Measurements from ENCODE around the gene XRRA1.
"Not testable (repeated sequence)": the region's sequence is repeated elsewhere in the genome, so short reads cannot be mapped to it uniquely, and the experiment has no call there.

XRRA1 gene

DNA sequence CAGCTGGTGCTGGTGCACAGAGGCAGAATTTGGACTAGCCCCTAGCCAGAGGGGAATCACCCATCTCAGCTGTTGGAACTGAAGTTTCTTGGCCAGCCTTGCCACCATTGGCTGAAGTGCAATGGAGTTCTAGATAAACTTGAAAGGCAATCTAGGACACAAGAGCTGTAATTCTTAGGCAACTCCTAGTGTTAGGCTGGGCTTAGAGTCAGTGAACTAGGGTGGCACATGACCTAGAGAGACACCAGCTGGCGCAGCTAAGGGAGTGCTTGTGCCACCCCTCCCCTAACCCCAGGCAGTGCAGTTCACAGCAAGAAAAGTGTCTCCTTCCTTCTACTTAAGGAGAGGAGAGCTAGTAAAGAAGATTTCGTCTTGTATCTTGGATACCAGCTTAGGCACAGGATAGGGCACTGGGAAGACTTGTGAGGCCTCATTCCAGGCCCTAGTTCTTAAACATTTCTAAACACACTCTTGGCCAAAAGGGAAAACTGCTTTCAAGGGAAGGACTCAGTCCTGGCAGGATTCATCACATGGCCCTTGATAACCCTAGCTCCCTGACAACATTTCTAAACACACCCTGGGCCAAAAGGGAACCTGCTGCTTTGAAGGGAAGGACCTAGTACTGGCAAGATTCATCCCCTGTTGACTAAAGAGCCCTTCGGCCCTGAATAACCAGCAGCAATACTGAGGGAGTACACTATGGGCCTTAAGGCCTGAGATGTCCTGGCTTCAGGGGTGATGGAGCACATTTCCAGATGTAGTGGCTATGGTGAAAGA is 53.4 kb downstream of the XRRA1 start:
- in situ Hi-C loops (cut with MboI; ENCODE audit: low sequenced_read_pairs, unreplicated experiment), result no loop called here
- DNase-seq (ENCODE audit: low spot score), result no peak
- TF ChIP-seq, protein P1, sequence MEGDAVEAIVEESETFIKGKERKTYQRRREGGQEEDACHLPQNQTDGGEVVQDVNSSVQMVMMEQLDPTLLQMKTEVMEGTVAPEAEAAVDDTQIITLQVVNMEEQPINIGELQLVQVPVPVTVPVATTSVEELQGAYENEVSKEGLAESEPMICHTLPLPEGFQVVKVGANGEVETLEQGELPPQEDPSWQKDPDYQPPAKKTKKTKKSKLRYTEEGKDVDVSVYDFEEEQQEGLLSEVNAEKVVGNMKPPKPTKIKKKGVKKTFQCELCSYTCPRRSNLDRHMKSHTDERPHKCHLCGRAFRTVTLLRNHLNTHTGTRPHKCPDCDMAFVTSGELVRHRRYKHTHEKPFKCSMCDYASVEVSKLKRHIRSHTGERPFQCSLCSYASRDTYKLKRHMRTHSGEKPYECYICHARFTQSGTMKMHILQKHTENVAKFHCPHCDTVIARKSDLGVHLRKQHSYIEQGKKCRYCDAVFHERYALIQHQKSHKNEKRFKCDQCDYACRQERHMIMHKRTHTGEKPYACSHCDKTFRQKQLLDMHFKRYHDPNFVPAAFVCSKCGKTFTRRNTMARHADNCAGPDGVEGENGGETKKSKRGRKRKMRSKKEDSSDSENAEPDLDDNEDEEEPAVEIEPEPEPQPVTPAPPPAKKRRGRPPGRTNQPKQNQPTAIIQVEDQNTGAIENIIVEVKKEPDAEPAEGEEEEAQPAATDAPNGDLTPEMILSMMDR (IDR thresholded peaks at IDR 0.05; ENCODE audit: borderline replicate concordance, control extremely low read depth, extremely low read depth, insufficient read depth, missing control alignments), result no peak

DNA sequence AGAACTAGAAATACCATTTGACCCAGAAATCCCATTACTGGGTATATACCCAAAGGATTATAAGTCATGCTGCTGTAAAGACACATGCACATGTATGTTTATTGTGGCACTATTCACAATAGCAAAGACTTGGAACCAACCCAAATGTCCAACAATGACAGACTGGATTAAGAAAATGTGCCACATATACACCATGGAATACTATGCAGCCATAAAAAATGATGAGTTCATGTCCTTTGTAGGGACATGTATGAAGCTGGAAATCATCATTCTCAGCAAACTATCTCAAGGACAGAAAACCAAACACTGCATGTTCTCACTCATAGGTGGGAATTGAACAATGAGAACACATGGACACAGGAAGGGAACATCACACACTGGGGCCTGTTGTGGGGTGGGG is 55.9 kb downstream of the XRRA1 start:
- DNase-seq (ENCODE audit: low spot score); in situ Hi-C loops (cut with MboI; ENCODE audit: low sequenced_read_pairs, unreplicated experiment): not testable (repeated sequence)

GRCh38 chr11:74877132-74877531 is 71.8 kb downstream of the XRRA1 start:
- in situ Hi-C loops (cut with MboI; ENCODE audit: low sequenced_read_pairs, unreplicated experiment), result no loop called here
- no peak for DNase-seq (ENCODE audit: low spot score)
- TF ChIP-seq, protein P1 (IDR thresholded peaks at IDR 0.05; ENCODE audit: borderline replicate concordance, control extremely low read depth, extremely low read depth, insufficient read depth, missing control alignments), result no peak

- DNase-seq (ENCODE audit: low spot score), result peak; percentile 2
- TF ChIP-seq, protein P1 (IDR thresholded peaks at IDR 0.05; ENCODE audit: borderline replicate concordance, control extremely low read depth, extremely low read depth, insufficient read depth, missing control alignments), result no peak
- in situ Hi-C loops (cut with MboI; ENCODE audit: low sequenced_read_pairs, unreplicated experiment), result no loop called here
These were observed 77.9 kb downstream of the XRRA1 start for GRCh38 chr11:74871037-74871436.

DNA sequence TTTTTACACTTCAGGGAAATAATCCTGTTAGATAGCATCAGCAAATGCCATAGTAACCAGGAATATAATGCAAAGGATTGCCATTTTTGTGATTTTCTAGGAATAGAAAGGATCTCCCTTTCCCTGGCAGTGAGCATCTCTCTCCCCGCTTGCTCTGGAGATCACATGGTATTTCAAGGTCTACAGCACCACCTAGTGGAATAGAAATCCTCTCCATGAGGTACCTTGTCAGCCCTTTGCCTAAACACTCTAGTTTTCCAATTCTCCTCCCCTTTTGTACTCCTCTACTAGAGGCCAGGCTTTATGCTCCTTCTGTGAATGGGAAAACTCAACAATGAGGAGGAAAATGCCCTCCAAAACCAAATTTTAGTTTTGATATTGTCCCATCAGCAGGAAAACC is 78.4 kb downstream of the XRRA1 start:
- TF ChIP-seq, protein P1 (IDR thresholded peaks at IDR 0.05; ENCODE audit: borderline replicate concordance, control extremely low read depth, extremely low read depth, insufficient read depth, missing control alignments), result no peak
- DNase-seq (ENCODE audit: low spot score), result peak; percentile 31
- in situ Hi-C loops (cut with MboI; ENCODE audit: low sequenced_read_pairs, unreplicated experiment), result no loop called here

DNA sequence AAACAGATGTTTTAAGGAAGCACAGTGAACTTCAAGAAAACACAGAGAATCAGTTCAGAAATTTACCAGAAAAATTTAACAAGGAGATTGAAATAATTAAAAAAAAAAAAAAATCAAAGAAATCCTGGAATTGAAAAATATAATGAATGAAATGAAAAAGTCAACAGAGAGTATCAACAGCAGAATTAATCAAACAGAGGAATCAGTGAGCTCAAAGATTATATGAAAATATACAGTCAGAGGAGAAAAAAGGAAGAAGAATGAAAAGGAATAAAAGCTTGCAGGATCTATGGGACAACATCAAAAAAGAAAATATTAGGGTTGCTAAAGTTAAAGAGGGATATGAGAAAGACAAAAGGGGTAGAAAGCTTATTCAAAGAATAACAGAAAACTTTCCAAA is 82.3 kb downstream of the XRRA1 start:
- in situ Hi-C loops (cut with MboI; ENCODE audit: low sequenced_read_pairs, unreplicated experiment), result no loop called here
- no peak for DNase-seq (ENCODE audit: low spot score)
- TF ChIP-seq, protein P1 (IDR thresholded peaks at IDR 0.05; ENCODE audit: borderline replicate concordance, control extremely low read depth, extremely low read depth, insufficient read depth, missing control alignments), result no peak

GRCh38 chr11:74863410-74863809 is 85.5 kb downstream of the XRRA1 start:
- DNase-seq (ENCODE audit: low spot score), result no peak
- TF ChIP-seq, protein P1 (IDR thresholded peaks at IDR 0.05; ENCODE audit: borderline replicate concordance, control extremely low read depth, extremely low read depth, insufficient read depth, missing control alignments), result no peak
- in situ Hi-C loops (cut with MboI; ENCODE audit: low sequenced_read_pairs, unreplicated experiment), result no loop called here
